Adipose tissue (tissue), 3 donors: ENCODE results near the gene SWSAP1. TPM values are rescaled to one million over a fixed set of nuclear protein-coding genes. Genes with fewer than 3 reads are reported as not detected.

Source experiments
- H3K27ac ChIP-seq: one replicate; pipeline ENCODE4 v1.5.1; 2013; ENCODE audit warnings: low read depth, low read length
- WGBS, 3 donors: extraction: QIAGEN DNeasy Blood & Tissue Kit; methylation state at CpG; one replicate each; pipeline ENCODE4 v1.1.7; 2013; 5-methylcytosine and 5-hydroxymethylcytosine counted together
- polyA plus RNA-seq, 3 donors: library from polyadenylated mRNA; stranded (reverse); fragments of 200-250 nt; gene quantifications; one replicate each; pipeline ENCODE4 v1.2.3, GENCODE V29; 2013
- donor health status: healthy with polysubstance abuse.
- donor health status: Bipolar disorder and iron deficiency.
- donor health status: healthy.

SWSAP1 gene
- polyA plus RNA-seq, 3 donors: 1.4 to 2.4 (median 2.1) TPM

GRCh38 chr19:11423164-11423790, 48.8 kb downstream of the SWSAP1 start:
- 31 to 74% (median 36%) methylated on average over 27 of the region's 27 CpGs for whole genome bisulfite sequencing, 3 donors
- H3K27ac ChIP-seq: no peak overlapping the region

GRCh38 chr19:11423791-11424181, 49.3 kb downstream of the SWSAP1 start:
- H3K27ac ChIP-seq: no peak overlapping the region
- 5 to 20% (median 19%) methylated on average over 14 to 22 of the region's 22 CpGs for WGBS, 3 donors

Other genes starting within 250 kb of the SWSAP1 start
- 1 to 10 TPM in 1 of 3 donors, under 1 TPM in 2; 0.17 to 2.4 (median 0.30) TPM for gene SPC24, start 218.9 kb upstream of the SWSAP1 start, polyA plus RNA-seq
- 100 to 1,000 TPM in 2 of 3 donors, 10 to 100 TPM in 1; 34.3 to 583 (median 148) TPM for gene KANK2, start 177.1 kb upstream of the SWSAP1 start, polyA plus RNA-seq
- 100 to 1,000 TPM in 1 of 3 donors, 10 to 100 TPM in 1, 1 to 10 TPM in 1; 7.4 to 108 (median 16.9) TPM for gene ANGPTL8, start 135.0 kb upstream of the SWSAP1 start, polyA plus RNA-seq
- 100 to 1,000 TPM in 1 of 3 donors, 10 to 100 TPM in 2; 16.2 to 190 (median 57.8) TPM for gene DOCK6, start 112.1 kb upstream of the SWSAP1 start, polyA plus RNA-seq
- not detected for gene TSPAN16, start 78.5 kb upstream of the SWSAP1 start, polyA plus RNA-seq
- 10 to 100 TPM in 2 of 3 donors, 1 to 10 TPM in 1; 4.6 to 29.6 (median 10.3) TPM for gene RAB3D, start 35.0 kb upstream of the SWSAP1 start, polyA plus RNA-seq
- gene TMEM205, start 28.4 kb upstream of the SWSAP1 start, polyA plus RNA-seq: 10 to 100 TPM; 61.4 to 97.8 (median 69.7) TPM
- 10 to 100 TPM; 15.8 to 43.5 (median 20.9) TPM for gene CCDC159, start 28.1 kb upstream of the SWSAP1 start, polyA plus RNA-seq
- gene PLPPR2, start 19.2 kb upstream of the SWSAP1 start, polyA plus RNA-seq: 10 to 100 TPM in 2 of 3 donors, 1 to 10 TPM in 1; 5.9 to 18.3 (median 17.9) TPM
- gene EPOR, start 9.6 kb downstream of the SWSAP1 start, polyA plus RNA-seq: 10 to 100 TPM in 1 of 3 donors, 1 to 10 TPM in 2; 8.0 to 10.5 (median 8.7) TPM
- 10 to 100 TPM; 12.9 to 30.4 (median 23.6) TPM for gene RGL3, start 44.6 kb downstream of the SWSAP1 start, polyA plus RNA-seq
- gene ODAD3, start 60.5 kb downstream of the SWSAP1 start, polyA plus RNA-seq: under 1 TPM in 2 of 3 donors, not detected in 1; 0.15 to 0.30 TPM
- gene PRKCSH, start 61.0 kb downstream of the SWSAP1 start, polyA plus RNA-seq: 100 to 1,000 TPM; 111 to 154 (median 149) TPM
- under 1 TPM in 1 of 3 donors, not detected in 2; 0.03 TPM for gene ELAVL3, start 106.4 kb downstream of the SWSAP1 start, polyA plus RNA-seq
- 1 to 10 TPM; 5.8 to 8.0 (median 6.5) TPM for gene ZNF653, start 131.2 kb downstream of the SWSAP1 start, polyA plus RNA-seq
- 10 to 100 TPM; 48.1 to 56.4 (median 50.4) TPM for gene ECSIT, start 154.5 kb downstream of the SWSAP1 start, polyA plus RNA-seq
- gene CNN1, start 164.2 kb downstream of the SWSAP1 start, polyA plus RNA-seq: 10 to 100 TPM in 2 of 3 donors, 1 to 10 TPM in 1; 4.3 to 39.0 (median 21.4) TPM
- 10 to 100 TPM; 52.6 to 55.2 (median 55.1) TPM for gene ELOF1, start 184.6 kb downstream of the SWSAP1 start, polyA plus RNA-seq
- gene ACP5, start 203.0 kb downstream of the SWSAP1 start, polyA plus RNA-seq: 10 to 100 TPM in 1 of 3 donors, 1 to 10 TPM in 2; 9.7 to 19.6 (median 9.9) TPM
- gene ZNF627, start 222.8 kb downstream of the SWSAP1 start, polyA plus RNA-seq: 1 to 10 TPM; 1.7 to 5.7 (median 2.4) TPM